ENCODE results near the gene RYR1. TPM values are rescaled to one million over a fixed set of nuclear protein-coding genes. Genes with fewer than 3 reads are reported as not detected.
A peak's percentile ranks its signal among the peaks of the same experiment; 100 is the strongest.

The RYR1 gene
- 10 to 100 TPM in 3 of 4 donors, 1 to 10 TPM in 1; 8.4 to 35.1 (median 16.6) TPM for total RNA-seq

DNA sequence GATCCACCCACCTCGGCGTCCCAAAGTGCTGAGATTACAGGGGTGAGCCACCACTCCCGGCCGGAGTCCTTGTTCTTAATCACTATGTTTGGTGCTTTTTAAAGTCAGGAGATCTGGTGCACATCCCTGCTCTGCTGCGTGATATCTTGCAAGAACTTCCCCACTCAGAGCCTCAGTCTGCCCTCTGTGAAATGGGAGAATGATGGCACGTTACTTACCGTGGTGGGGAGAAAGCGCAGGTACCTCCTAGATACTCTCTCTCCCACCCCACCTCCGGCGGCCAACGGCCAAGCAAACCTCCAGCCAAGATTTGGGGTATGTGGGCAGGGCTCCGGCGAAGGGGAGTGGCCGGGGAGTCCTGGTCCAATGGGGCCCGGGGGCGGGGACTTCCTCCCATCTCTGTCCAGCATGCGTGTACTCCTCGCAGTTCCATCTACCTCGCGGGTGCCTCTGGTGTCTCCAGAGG lies at the start of gene RYR1:
TSS of gene RYR1 (plus strand) at position 424 of the 466 bp plus-strand sequence. CDS start 139 bp downstream, outside the sequence.
- TF ChIP-seq CTCF (IDR thresholded peaks at IDR 0.05), result no peak
- no peak for TF ChIP-seq POLR2A (IDR thresholded peaks at IDR 0.05)
- DNase-seq (ENCODE audit: low spot score in 2 of 2), result peak; percentile 31 to 88
- no peak within 1 kb of the TSS for H3K4me3 ChIP-seq (ENCODE audit: low read depth, poor library complexity, severe bottlenecking)
- intact Hi-C loops (cut with DNase I; ENCODE audit: low total_unique reads), result no loop called here
- 14 to 16% methylated on average over 20 of the region's 20 CpGs for WGBS, 2 donors

GRCh38 chr19:38383743-38384142 lies 49.7 kb upstream of the RYR1 start:
- no peak for DNase-seq (ENCODE audit: low spot score in 2 of 2)
- 95 to 97% methylated on average over 2 of the region's 2 CpGs for WGBS, 2 donors
- no peak overlapping the region for H3K4me3 ChIP-seq (ENCODE audit: low read depth, poor library complexity, severe bottlenecking)
- intact Hi-C loops (cut with DNase I; ENCODE audit: low total_unique reads), result no loop called here
- TF ChIP-seq POLR2A (IDR thresholded peaks at IDR 0.05) (no peak), CTCF (IDR thresholded peaks at IDR 0.05) (no peak)

DNA sequence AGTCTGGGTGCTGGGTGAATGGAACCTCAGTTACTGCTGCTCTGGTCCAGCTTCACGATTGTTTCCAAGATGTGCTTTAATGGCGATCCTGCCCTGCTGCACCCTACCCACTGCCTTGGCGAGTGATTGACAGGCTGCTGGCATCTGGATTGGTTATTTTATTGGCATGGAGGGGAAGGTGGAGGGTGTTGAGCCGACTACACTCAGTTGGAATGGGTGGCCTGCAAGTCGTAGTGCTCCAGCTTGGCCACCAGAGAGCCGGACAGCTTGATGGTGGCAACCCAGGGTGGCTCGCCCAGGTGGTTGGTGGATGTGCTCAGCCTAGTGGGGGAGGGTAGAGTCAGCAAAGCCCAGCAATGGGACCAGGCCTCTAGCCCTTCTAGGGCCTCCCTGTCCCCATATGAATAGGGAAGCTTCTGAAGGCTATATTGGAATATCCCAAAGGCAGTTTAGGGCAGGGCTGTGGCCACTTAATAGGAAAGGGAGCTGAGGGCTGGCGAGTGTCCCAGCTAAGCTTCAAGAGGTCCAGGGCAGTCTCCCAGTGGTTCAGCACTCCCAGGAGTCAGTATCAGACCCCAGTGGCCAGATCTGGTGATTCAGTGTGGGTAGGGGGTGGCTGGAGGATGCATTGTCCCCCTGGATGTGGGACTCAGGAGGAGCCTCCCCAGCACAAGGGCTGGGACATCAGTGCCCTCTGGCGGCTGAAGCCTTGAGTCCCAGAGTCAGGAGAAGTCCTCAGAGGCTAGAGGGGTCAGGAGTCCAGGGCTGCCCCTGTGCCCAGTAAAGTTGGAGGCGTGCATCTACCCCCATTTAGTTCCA lies 49.1 kb upstream of the RYR1 start:
- TF ChIP-seq POLR2A (IDR thresholded peaks at IDR 0.05), result no peak
- no peak for TF ChIP-seq CTCF (IDR thresholded peaks at IDR 0.05)
- intact Hi-C loops (cut with DNase I; ENCODE audit: low total_unique reads), result no loop called here
- 81 to 83% methylated on average over 9 to 10 of the region's 10 CpGs for WGBS, 2 donors
- DNase-seq (ENCODE audit: low spot score in 2 of 2), result no peak
- H3K4me3 ChIP-seq (ENCODE audit: low read depth, poor library complexity, severe bottlenecking), result no peak overlapping the region

DNA sequence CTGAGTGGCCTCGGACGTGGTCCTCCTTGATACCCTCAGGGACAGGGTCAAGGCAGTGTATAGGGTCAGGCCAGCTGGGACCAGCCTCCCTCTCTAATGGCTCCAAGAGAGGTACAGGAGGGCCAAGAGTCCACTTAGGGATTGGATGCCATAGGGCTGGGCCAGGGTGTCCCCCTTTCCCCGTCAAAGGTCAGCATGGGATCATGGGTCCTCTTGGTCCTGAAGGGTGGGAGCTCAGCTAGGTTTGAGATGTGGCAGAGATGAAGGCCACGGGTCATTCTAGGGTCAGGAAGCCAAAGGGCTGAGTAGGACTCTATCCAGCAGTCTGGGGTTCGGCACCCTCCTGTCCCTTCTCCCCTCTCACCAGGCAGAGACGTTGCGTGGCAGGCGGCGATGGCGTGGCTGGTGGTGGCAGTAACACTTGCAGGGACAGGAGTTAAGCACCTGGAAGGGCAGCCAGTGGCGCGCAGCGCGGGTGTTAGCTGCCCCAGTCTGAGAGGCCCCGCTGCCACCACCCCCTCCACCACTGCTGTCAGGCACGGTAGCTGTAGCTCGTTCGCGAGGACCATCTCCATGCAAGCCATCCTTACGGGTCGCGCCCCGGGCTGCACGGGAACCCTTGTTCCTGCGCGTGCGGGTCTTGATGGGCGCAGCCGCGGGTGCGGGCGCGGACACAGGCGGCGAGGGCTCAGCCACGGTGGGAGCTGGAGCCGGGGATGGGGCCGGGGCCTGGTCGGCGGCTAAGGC lies 48.3 kb upstream of the RYR1 start:
- WGBS, 2 donors, result 83 to 87% methylated on average over 37 to 40 of the region's 40 CpGs
- DNase-seq (ENCODE audit: low spot score in 2 of 2), result no peak
- H3K4me3 ChIP-seq (ENCODE audit: low read depth, poor library complexity, severe bottlenecking), result no peak overlapping the region
- TF ChIP-seq CTCF (IDR thresholded peaks at IDR 0.05) (no peak), POLR2A (IDR thresholded peaks at IDR 0.05) (no peak)
- intact Hi-C loops (cut with DNase I; ENCODE audit: low total_unique reads), result no loop called here

- intact Hi-C loops (cut with DNase I; ENCODE audit: low total_unique reads), result no loop called here
- no peak overlapping the region for H3K4me3 ChIP-seq (ENCODE audit: low read depth, poor library complexity, severe bottlenecking)
- WGBS, 2 donors, result 67 to 70% methylated on average over 39 to 40 of the region's 40 CpGs
- no peak for DNase-seq (ENCODE audit: low spot score in 2 of 2)
- TF ChIP-seq CTCF (IDR thresholded peaks at IDR 0.05) (no peak), POLR2A (IDR thresholded peaks at IDR 0.05) (no peak)
These were observed 47.7 kb upstream of the RYR1 start for GRCh38 chr19:38385804-38386257.

Measured in lower leg skin (tissue), 4 donors.